ENCODE results near the gene PAPSS2. TPM values are rescaled to one million over a fixed set of nuclear protein-coding genes. Genes with fewer than 3 reads are reported as not detected.

PAPSS2 gene
- total RNA-seq, 4 donors from 2014 or later, result 36.7 to 63.9 (median 50.4) TPM

- no peak for TF ChIP-seq CTCF (IDR thresholded peaks at IDR 0.05; ENCODE audit: low read depth)
Measured at GRCh38 chr10:87786421-87786820, 126.7 kb downstream of the PAPSS2 start.

GRCh38 chr10:87790185-87790584 lies 130.5 kb downstream of the PAPSS2 start:
- TF ChIP-seq CTCF (IDR thresholded peaks at IDR 0.05; ENCODE audit: low read depth), result no peak

DNA sequence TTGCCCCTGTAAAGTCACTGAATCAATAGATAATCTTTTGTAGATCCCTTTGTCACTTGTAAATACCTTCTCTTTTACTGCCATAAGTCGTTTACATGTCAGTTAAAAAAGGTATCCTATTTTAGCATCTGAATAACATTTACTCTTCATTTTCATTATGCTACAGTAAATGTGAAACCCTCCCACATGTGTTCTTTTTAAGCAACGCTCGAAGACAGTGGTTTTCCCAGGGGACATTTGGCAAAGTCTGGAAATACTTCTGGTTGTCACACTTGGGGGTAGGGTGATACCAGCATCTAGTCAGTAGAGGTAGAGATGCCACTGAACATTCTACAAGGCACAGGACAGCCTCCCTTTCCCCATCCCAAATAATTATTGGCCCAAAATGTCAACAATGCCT lies 134.6 kb downstream of the PAPSS2 start:
- no peak for TF ChIP-seq CTCF (IDR thresholded peaks at IDR 0.05; ENCODE audit: low read depth)

Other genes starting within 250 kb of the PAPSS2 start
- 10 to 100 TPM in 3 of 4 donors, 1 to 10 TPM in 1; 8.7 to 24.6 (median 18.4) TPM for gene MINPP1, start 155.0 kb upstream of the PAPSS2 start, total RNA-seq
- gene ATAD1, start 158.3 kb downstream of the PAPSS2 start, total RNA-seq, result 10 to 100 TPM; 29.6 to 45.8 (median 33.8) TPM
- gene KLLN, start 203.7 kb downstream of the PAPSS2 start, total RNA-seq, result 1 to 10 TPM in 2 of 4 donors, under 1 TPM in 2; 0.34 to 1.6 (median 0.88) TPM
- gene PTEN, start 203.7 kb downstream of the PAPSS2 start, total RNA-seq, result 100 to 1,000 TPM; 185 to 932 (median 239) TPM

All from subcutaneous adipose tissue (tissue), 4 donors.